Nephron progenitor cell (in vitro differentiated cells): Measurements from ENCODE around the gene RAB40A.
A peak's percentile ranks its signal among the peaks of the same experiment; 100 is the strongest.

Experiments used
- DNase-seq: peaks from one replicate; pipeline ENCODE4 v3.0.0; 2021
- H3K27ac Mint-ChIP-seq: 2 replicates; pipeline ENCODE4 v1.8.0; 2021; ENCODE audit warnings: mild to moderate bottlenecking, moderate library complexity, mixed read lengths
- H3K27me3 Mint-ChIP-seq: 2 replicates; pipeline ENCODE4 v1.8.0; 2021; ENCODE audit warnings: mild to moderate bottlenecking, low read depth, mixed read lengths; ENCODE audit not compliant: poor library complexity
- H3K36me3 Mint-ChIP-seq: 2 replicates; pipeline ENCODE4 v1.8.0; 2021; ENCODE audit warnings: low read depth, mixed read lengths
- H3K4me1 Mint-ChIP-seq: 2 replicates; pipeline ENCODE4 v1.8.0; 2021; ENCODE audit warnings: mixed read lengths
- H3K4me3 Mint-ChIP-seq: 2 replicates; pipeline ENCODE4 v1.8.0; 2021; ENCODE audit warnings: mild to moderate bottlenecking, moderate library complexity, mixed read lengths
- H3K9me3 Mint-ChIP-seq: 2 replicates; pipeline ENCODE4 v1.8.0; 2021; ENCODE audit warnings: mild to moderate bottlenecking, moderate library complexity, mixed read lengths
- CTCF ChIP-seq: fragments of 200-600 bp; sonication (generic); IDR thresholded peaks from 2 replicates; pipeline ENCODE4 v1.5.0; 2021; ENCODE audit warnings: antibody characterized with exemption

RAB40A gene

GRCh38 chrX:103554687-103555424 is 35.6 kb upstream of the RAB40A start:
- H3K4me1 Mint-ChIP-seq = peaks cover 10% of the 10 kb centered on the region
- peak overlapping the region; percentile 93 for H3K4me3 Mint-ChIP-seq
- TF ChIP-seq CTCF = no peak
- H3K27ac Mint-ChIP-seq = peak overlapping the region; percentile 93
- H3K9me3 Mint-ChIP-seq = no peaks in the 10 kb centered on the region
- DNase-seq = peak; percentile 69
- no peaks in the 10 kb centered on the region for H3K36me3 Mint-ChIP-seq
- H3K27me3 Mint-ChIP-seq = peaks cover 24% of the 10 kb centered on the region

- Mint-ChIP-seq H3K9me3 (peaks cover 7% of the 10 kb centered on the region), H3K27ac (no peak overlapping the region), H3K4me1 (peaks cover 10% of the 10 kb centered on the region), H3K27me3 (peaks cover 10% of the 10 kb centered on the region), H3K36me3 (peaks cover 5% of the 10 kb centered on the region), H3K4me3 (no peak overlapping the region)
- DNase-seq = no peak
- TF ChIP-seq CTCF = no peak
Observed at GRCh38 chrX:103552236-103552635, 32.9 kb upstream of the RAB40A start.

GRCh38 chrX:103550415-103551051 is 31.2 kb upstream of the RAB40A start:
- H3K27ac Mint-ChIP-seq = no peak overlapping the region
- H3K9me3 Mint-ChIP-seq = peaks cover 22% of the 10 kb centered on the region
- H3K4me1 Mint-ChIP-seq = peaks cover 10% of the 10 kb centered on the region
- peaks cover 5% of the 10 kb centered on the region for H3K27me3 Mint-ChIP-seq
- no peak overlapping the region for H3K4me3 Mint-ChIP-seq
- H3K36me3 Mint-ChIP-seq = peaks cover 9% of the 10 kb centered on the region
- no peak for DNase-seq
- no peak for TF ChIP-seq CTCF

DNA sequence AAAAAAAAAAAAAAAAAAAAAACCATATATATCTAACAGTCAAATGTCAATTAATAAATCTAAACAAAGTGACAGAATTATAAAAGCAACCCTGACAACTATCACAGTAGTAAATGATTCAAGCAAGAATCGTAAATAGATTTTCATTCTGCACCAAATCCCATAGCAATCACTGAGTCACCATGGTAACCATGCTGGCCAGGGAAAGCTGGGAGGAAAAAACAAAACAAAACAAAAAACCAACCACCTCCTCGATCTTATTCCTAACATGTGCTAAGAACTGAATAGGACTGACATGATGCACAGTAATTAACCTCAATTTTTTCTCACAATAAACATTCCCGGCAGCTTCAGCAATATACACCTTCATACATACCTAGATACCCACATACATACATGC is 30.6 kb upstream of the RAB40A start:
- no peak for DNase-seq
- Mint-ChIP-seq H3K4me3 (no peak overlapping the region), H3K36me3 (peaks cover 9% of the 10 kb centered on the region), H3K4me1 (peaks cover 8% of the 10 kb centered on the region), H3K9me3 (peaks cover 22% of the 10 kb centered on the region), H3K27ac (no peak overlapping the region), H3K27me3 (peaks cover 1% of the 10 kb centered on the region)
- TF ChIP-seq CTCF = no peak

GRCh38 chrX:103540145-103540544 is 20.9 kb upstream of the RAB40A start:
- Mint-ChIP-seq H3K36me3 (no peaks in the 10 kb centered on the region), H3K27me3 (no peaks in the 10 kb centered on the region), H3K4me1 (no peaks in the 10 kb centered on the region), H3K4me3 (no peak overlapping the region), H3K27ac (no peak overlapping the region), H3K9me3 (peaks cover 3% of the 10 kb centered on the region)
- no peak for DNase-seq
- no peak for TF ChIP-seq CTCF

DNA sequence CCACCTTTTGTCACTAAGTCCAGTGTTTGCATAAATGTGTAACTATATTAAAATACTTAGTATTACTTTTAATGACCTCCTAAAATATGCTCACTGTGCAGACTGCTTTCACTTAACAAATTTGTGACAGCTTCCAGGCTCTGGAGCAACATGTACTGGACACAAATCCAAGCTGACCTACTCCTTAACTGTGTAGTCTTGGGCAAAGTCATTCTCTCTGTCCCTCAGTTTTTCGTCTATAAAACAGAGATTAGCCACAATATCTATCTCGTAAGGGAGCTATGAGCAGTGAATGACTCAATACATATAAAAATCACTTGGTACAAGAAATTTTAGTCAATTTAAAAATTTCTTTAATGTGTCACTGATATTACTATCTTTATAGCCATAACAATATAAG is 20.4 kb upstream of the RAB40A start:
- no peak for DNase-seq
- Mint-ChIP-seq H3K27ac (no peak overlapping the region), H3K9me3 (peaks cover 2% of the 10 kb centered on the region), H3K4me1 (no peaks in the 10 kb centered on the region), H3K27me3 (no peaks in the 10 kb centered on the region), H3K36me3 (no peaks in the 10 kb centered on the region), H3K4me3 (no peak overlapping the region)
- TF ChIP-seq CTCF = no peak
